ENCODE measurements around the gene PNLIPRP2. TPM values are rescaled to one million over a fixed set of nuclear protein-coding genes. Genes with fewer than 3 reads are reported as not detected.

Gene PNLIPRP2
- total RNA-seq, 1 donor from 2014 or later, result not detected

Other genes with a start within 250 kb of the PNLIPRP2 start
- not detected for gene PNLIPRP3, start 193.1 kb upstream of the PNLIPRP2 start, total RNA-seq
- gene PNLIP, start 75.0 kb upstream of the PNLIPRP2 start, total RNA-seq, result not detected
- not detected for gene PNLIPRP1, start 30.0 kb upstream of the PNLIPRP2 start, total RNA-seq
- gene HSPA12A, start 121.6 kb downstream of the PNLIPRP2 start, total RNA-seq, result 8.1 TPM
- not detected for gene ENO4, start 228.5 kb downstream of the PNLIPRP2 start, total RNA-seq